GM19397 (cell line): Measurements from ENCODE around the gene GPT2.
A peak's percentile ranks its signal among the peaks of the same experiment; 100 is the strongest.
"Not testable (repeated sequence)": the region's sequence is repeated elsewhere in the genome, so short reads cannot be mapped to it uniquely, and the experiment has no call there.

Experiments used
- ATAC-seq: cut with Tn5 transposase; IDR thresholded peaks from one replicate; pipeline ENCODE4 v1.9.1; 2021; ENCODE audit warnings: mild to moderate bottlenecking, moderate library complexity; ENCODE audit not compliant: unreplicated experiment

The GPT2 gene

GRCh38 chr16:46918905-46919792, 35.0 kb downstream of the GPT2 start:
- ATAC-seq: peak; percentile 91

GRCh38 chr16:46920402-46921068, 36.4 kb downstream of the GPT2 start:
- ATAC-seq: no peak

- no peak for ATAC-seq
Observed at GRCh38 chr16:46922239-46922638, 38.1 kb downstream of the GPT2 start.

GRCh38 chr16:46923513-46924295, 39.5 kb downstream of the GPT2 start:
- ATAC-seq: no peak

DNA sequence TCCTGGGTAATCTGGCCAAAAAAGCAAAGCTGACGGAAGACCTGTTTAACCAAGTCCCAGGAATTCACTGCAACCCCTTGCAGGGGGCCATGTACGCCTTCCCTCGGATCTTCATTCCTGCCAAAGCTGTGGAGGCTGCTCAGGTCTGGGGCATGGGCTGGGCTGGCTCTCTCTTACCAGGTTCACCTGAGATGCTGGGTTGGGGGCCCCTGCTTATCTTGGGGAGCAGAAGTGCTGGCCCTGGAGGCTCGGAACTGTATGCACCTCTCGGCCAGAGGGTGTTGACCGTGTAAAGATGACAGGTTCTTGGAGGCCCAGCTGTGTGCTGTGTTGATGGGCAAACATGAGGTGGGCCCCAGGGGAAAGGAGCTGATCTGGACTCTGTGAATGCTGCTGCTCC, 40.2 kb downstream of the GPT2 start:
- ATAC-seq: no peak

DNA sequence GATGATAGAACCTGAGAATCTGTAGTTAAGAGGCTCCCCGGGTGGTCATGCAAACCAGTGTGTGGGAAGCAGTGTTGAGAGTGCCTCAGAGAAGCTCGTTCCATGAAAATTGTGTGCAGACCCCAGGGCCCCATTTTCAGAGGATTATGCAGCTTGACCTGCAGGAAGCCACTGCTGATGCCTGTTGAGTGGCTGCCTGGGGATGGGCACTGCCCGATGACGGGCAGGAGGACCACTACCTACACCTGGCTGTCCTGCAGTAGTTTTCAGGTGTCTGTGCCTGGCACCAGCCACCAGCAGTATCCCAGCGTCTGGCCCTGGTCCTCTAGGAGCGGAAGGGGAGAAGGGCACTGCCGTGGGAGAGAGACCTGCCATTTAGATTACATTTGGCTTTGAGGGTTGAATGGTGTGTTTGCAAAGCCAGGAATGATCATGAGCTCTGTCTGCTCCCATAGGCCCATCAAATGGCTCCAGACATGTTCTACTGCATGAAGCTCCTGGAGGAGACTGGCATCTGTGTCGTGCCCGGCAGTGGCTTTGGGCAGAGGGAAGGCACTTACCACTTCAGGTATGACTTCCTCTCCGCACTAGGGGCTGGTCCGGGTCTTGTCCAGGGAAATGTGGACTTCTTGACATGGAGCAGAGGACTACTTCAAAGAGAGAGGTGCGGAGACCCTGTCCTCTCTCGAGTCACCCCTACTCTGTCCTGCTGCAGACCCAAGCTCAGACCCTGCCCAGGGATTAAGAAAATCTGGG, 42.5 kb downstream of the GPT2 start:
- ATAC-seq: no peak

GRCh38 chr16:46927273-46927672, 43.1 kb downstream of the GPT2 start:
- no peak for ATAC-seq

- no peak for ATAC-seq
Observed at GRCh38 chr16:46928811-46929210, 44.6 kb downstream of the GPT2 start.

DNA sequence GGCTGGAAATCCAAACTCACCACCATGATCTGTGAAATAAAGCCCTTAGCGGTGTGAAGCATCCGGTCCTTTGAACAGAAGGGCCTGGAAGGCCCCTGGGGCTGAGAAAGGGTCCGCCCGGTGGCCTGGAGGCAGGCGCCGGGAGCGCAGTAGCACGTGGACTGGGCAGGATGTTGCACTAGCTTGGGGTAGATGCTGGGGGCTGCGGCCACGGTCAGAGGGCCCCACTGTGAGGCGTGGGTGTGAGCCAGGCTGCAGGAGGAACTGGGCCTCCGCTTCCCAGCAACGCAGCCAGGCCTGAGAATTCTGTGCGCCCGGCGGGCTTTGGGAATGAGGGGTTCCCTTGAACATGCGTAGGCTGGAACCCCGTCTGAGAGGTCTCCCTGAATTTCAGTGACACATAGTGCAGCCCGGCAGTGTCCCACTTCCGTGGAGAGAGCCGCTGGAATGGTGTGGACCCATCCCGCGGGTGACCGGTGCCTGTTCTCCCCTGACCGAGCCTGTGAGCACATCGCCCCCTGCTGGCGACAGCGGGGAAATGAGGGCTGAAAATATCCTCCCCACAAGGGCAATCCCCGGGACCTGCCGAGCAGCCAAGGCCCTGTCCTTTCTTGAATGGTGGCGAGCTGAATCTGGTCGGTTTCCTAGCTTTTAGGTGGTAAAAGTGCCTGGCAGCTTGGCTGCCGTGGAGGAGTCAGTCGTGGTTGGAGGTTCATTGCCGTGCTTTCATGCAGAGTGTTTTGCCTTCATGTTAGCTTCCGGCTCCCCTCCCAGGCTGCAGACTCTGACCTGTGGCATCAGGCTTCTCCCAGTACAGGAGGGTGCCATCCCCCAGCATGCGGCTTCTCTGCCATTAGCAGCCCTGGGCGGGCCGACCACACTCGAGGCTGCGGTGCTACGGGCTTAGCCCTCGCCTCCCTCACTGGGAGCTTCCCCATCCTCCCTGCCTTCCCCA, 45.5 kb downstream of the GPT2 start:
- no peak for ATAC-seq

GRCh38 chr16:46930861-46931260, 46.7 kb downstream of the GPT2 start:
- ATAC-seq: no peak

DNA sequence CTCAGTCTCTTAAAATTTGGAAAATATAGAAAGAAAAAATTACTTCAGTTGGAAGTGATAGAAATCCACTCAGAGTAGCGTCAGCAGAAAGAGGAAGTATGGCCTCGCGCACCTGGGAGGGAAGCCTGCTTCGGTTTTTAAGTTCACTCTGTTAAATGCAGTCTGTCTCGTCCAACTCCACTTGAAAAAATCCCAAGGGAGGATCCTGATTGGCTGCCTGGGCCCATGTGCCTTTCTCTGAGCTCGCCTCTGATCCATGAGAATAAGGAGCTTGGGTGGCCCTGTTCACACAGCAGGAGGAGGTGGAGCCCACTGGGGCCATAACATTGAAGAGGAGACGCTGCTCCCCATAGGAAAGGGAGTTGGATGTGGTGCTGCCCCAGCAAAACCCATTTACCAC, 48.6 kb downstream of the GPT2 start:
- ATAC-seq: no peak

- ATAC-seq: no peak
Observed at GRCh38 chr16:46937536-46937935, 53.4 kb downstream of the GPT2 start.

GRCh38 chr16:46944713-46945112, 60.6 kb downstream of the GPT2 start:
- not testable (repeated sequence) for ATAC-seq

- ATAC-seq: no peak
Observed at GRCh38 chr16:46947900-46948547, 63.9 kb downstream of the GPT2 start.

- no peak for ATAC-seq
Observed at GRCh38 chr16:46948548-46949166, 64.5 kb downstream of the GPT2 start.

DNA sequence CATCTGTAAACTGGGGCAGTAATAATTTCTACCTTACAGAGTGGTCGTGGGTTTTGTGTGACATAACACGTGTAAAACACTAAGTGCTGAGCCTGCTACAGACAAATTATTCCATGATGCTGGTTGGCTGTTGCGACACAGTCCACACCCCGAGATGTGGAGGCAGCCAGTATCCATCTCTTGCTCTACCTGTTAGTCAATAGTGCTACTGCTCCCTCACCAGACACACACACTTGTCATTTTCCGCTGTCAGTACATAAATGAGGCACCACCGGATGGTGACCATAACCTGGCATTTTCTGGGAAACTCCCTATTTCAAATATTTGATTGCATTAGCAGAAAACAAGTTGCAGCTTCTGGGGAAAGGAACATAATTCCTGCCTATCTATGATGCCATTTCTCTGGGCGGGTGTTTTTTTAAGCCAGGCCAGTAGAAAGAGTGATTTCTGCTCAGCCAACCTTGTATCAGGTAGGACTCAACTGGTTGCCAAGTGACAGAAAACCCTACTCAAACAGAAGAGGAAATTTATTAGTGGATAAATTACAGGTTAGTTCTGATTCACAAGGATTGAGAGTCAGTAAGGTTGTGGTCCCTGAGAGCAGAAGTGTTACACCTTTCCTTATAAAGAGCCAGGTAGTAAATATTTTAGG, 65.2 kb downstream of the GPT2 start:
- ATAC-seq: no peak

GRCh38 chr16:46950009-46950408, 65.8 kb downstream of the GPT2 start:
- ATAC-seq: no peak

- ATAC-seq: no peak
Observed at GRCh38 chr16:46954562-46954961, 70.4 kb downstream of the GPT2 start.
